Heart left ventricle (tissue), 16 donors: ENCODE measurements around the gene ARL15. TPM values are rescaled to one million over a fixed set of nuclear protein-coding genes. Genes with fewer than 3 reads are reported as not detected.
A peak's percentile ranks its signal among the peaks of the same experiment; 100 is the strongest.

Experiments used
- ATAC-seq, 4 donors: fragments of 200-7000 bp; cut with Tn5 transposase; one replicate each; pipeline ENCODE4 v1.9.1; 2020 to 2022; ENCODE audit warnings: moderate library complexity in 4 of 4, mild to moderate bottlenecking in 3 of 4, moderate number of reproducible peaks in 1 of 4
- DNase-seq, 5 donors: peaks; one replicate each; pipeline ENCODE4 v3.0.0-alpha.2; 2020
- H3K27ac ChIP-seq, 12 donors: fragments of 200-600 bp; sonication (generic) in 4 of 12; one replicate each; pipeline versions ENCODE4 v1.5.0 to v1.8.0; 2016 to 2022; ENCODE audit warnings: mild to moderate bottlenecking in 2 of 12
- H3K27me3 ChIP-seq, 9 donors: fragments of 200-600 bp; sonication (generic) in 2 of 9; one replicate each; pipeline versions ENCODE4 v1.5.1 to v1.8.0; 2016 to 2022; ENCODE audit warnings: mild to moderate bottlenecking in 3 of 9
- H3K36me3 ChIP-seq, 9 donors: fragments of 200-600 bp; sonication (generic) in 2 of 9; one replicate each; pipeline versions ENCODE4 v1.5.0 to v1.8.0; 2018 to 2022; ENCODE audit warnings: mild to moderate bottlenecking in 2 of 9
- H3K4me1 ChIP-seq, 12 donors: fragments of 200-600 bp; sonication (generic) in 4 of 12; one replicate each; pipeline versions ENCODE4 v1.5.0 to v1.8.0; 2016 to 2022; ENCODE audit warnings: mild to moderate bottlenecking in 3 of 12
- H3K4me3 ChIP-seq, 12 donors: fragments of 200-600 bp; sonication (generic) in 4 of 12; one replicate each; pipeline versions ENCODE4 v1.5.0 to v1.8.0; 2017 to 2022; ENCODE audit warnings: mild to moderate bottlenecking in 9 of 12, moderate library complexity in 4 of 12
- H3K9me3 ChIP-seq, 12 donors: fragments of 200-600 bp; sonication (generic) in 4 of 12; one replicate each; pipeline versions ENCODE4 v1.5.0 to v1.8.0; 2016 to 2022; ENCODE audit warnings: mild to moderate bottlenecking in 1 of 12
- CTCF ChIP-seq, 12 donors: fragments of 200-600 bp; sonication (generic) in 4 of 12; IDR thresholded peaks; one replicate each; pipeline versions ENCODE4 v1.5.0 to v1.8.0; 2018 to 2022; ENCODE audit warnings: antibody characterized with exemption in 12 of 12, mild to moderate bottlenecking in 5 of 12
- POLR2A ChIP-seq, 2 donors: fragments of 450-650 bp; IDR thresholded peaks; one replicate each; pipeline ENCODE4 v1.6.1; 2017; ENCODE audit warnings: antibody characterized with exemption in 2 of 2, mild to moderate bottlenecking in 2 of 2, moderate library complexity in 2 of 2
- WGBS, 4 donors: extraction: QIAGEN DNeasy Blood & Tissue Kit in 2 of 4; methylation state at CpG; one replicate each; pipeline versions ENCODE4 v1.1.5 to v1.1.7; 2013 to 2018; 5-methylcytosine and 5-hydroxymethylcytosine counted together
- intact Hi-C, 10 donors: fragments of 100-400 bp; cut with DNase I; formaldehyde crosslinking; loops; one replicate each; pipeline versions ENCODE4 v1.11.1 to v1.14.2; 2022
- polyA plus RNA-seq, 2 donors: library from polyadenylated mRNA; stranded (reverse); fragments of 200-250 nt; gene quantifications; one replicate each; pipeline ENCODE4 v1.2.3, GENCODE V29; 2013
- total RNA-seq, 9 donors: library from RNA; depleted of rRNA in 2 of 9; stranded (reverse); fragments of >200 nt in 2 of 9; fragmentation: NEBNext Ultra II Directional in 3 of 9; extraction: Animal tissue kit (Norgen Biotek cat#: 25700) in 3 of 9; gene quantifications; one replicate each; pipeline versions ENCODE4 v1.1.0 to v1.2.4, GENCODE V29; 2016 to 2023
- donor health status: ischemic (EF 13 %, LVEDD 7.1; RV severe dilation, severe dysfunction).
- donor health status: healthy with polysubstance abuse.
- donor health status: DM: no; HTN: yes; CAD: no.
- donor health status: DM: no; HTN: no; CAD: no.
- donor health status: ischemic (EF 25% LVEDD 6.9; RV normal size, moderate dysfunction).
- donor health status: ischemic (EF 25% LVEDD 5.7; RV mildly dilated, moderate dysfunction).
- donor health status: healthy.
- donor health status: DM: yes; HTN: yes; CAD: no.
- donor health status: ischemic (EF 35%, LVEDD 5.7; RV mildly dilated, moderate dysfunction).
- donor health status: nonischemic (EF 11% LVEDD 7.7; RV severe dilation, severe dysfunction).
- donor health status: DM: yes; HTN: yes; CAD: no.
- donor health status: PGD.
- donor health status: ischemic (EF 29% LVEDD 5.4; RV normal size, mild dysfunction).
- donor health status: nonischemic (EF 23%, LVEDD 6.1; RV moderate dilation, normal function).

The ARL15 gene
- total and polyA plus RNA-seq, 11 donors = 7.1 to 35.0 (median 23.2) TPM

- Histone ChIP-seq H3K27me3 (no peaks in the 10 kb centered on the region), H3K27ac (no peak overlapping the region), H3K9me3 (no peaks in the 10 kb centered on the region), H3K36me3 (no peaks in the 10 kb centered on the region), H3K4me3 (no peak overlapping the region), H3K4me1 (peaks cover 0 to 51% (median 23%) of the 10 kb centered on the region in 12 donors)
- DNase-seq (no peak), ATAC-seq (no peak)
- WGBS, 4 donors = 83 to 87% (median 85%) methylated on average over 6 of the region's 6 CpGs
- TF ChIP-seq CTCF (IDR thresholded peaks at IDR 0.05) (no peak), POLR2A (IDR thresholded peaks at IDR 0.05) (no peak)
- intact Hi-C loops = loop anchor here in 4 of 10 donors (5.0 to 10.0 kb wide), 5 partner anchors 45 to 607 kb away; partner anchors contain the start of gene ARL15 (in 2 of the 4)
Measured at GRCh38 chr5:54257366-54258118, 52.8 kb downstream of the ARL15 start.

DNA sequence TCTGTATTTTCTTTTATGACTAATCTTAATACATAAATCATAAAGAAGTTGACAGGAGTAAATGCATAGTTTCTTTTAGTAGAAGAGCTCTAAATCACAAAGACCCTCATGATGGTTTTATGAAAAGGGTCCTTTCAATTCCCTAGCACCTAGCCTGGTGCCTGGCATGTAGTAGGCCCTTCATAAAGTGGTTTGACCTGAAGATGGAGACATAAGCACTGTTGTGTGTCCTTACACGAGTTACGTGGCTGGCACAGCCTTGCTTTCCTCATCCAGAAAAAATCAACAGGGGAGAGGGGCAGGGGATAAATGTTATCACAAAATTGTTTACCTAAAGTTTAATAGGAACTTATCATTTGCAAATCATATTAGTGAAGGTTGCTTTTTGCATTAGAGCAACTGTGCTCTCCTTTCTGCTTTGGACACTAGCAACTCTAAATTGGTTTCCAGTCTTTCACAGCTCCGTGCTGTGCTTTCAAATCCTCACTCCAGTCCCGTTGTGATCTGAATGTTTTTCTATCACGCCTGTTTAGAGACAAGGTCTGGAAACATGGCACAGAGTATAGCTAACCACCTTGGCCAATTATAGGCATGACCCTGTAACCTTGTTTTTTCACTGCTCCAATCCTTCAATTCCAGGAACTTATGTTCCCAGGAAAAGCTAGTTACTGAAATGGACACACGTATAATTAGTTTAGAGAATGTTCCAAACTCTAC is 55.7 kb downstream of the ARL15 start:
- peaks cover 0 to 60% (median 25%) of the 10 kb centered on the region in 12 donors for H3K4me1 ChIP-seq
- peak in 2 of 5 donors; percentile 31 to 38 for DNase-seq
- TF ChIP-seq CTCF (IDR thresholded peaks at IDR 0.05) (peak in 11 of 12 donors; percentile 7 to 67 (median 50)), POLR2A (IDR thresholded peaks at IDR 0.05) (no peak)
- H3K27me3 ChIP-seq = no peaks in the 10 kb centered on the region
- peak overlapping the region; percentile 15 to 73 (median 42) for H3K27ac ChIP-seq
- intact Hi-C loops = loop anchor here in 9 of 10 donors (1.0 to 10.0 kb wide), 13 partner anchors 48 to 610 kb away; partner anchors contain the start of gene ARL15 (in 8 of the 9)
- peak; percentile 78 to 91 (median 88) for ATAC-seq
- no peaks in the 10 kb centered on the region for H3K9me3 ChIP-seq
- H3K36me3 ChIP-seq = no peaks in the 10 kb centered on the region
- H3K4me3 ChIP-seq = peak overlapping the region in 9 of 12 donors; percentile 17 to 38 (median 27)
- WGBS, 4 donors = 16 to 21% (median 18%) methylated on average over 6 of the region's 6 CpGs

DNA sequence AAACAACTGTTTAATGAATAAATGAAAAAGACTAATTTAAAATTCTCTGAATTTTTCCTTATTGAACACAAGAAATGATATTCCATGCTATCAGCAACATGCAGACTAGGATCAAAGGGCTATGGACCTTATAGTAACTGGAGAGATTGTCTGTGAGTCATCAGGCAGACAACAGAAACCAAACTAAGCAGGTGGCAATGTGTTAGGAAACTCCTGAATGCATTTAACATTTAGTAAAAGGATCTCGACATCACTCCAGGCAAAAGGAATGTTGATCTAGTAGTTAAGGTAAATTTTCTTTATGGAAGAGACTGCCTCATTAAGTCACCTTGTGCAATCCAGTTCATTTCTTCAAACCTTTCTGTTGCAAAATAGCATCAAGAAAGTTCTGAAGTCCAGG is 58.4 kb downstream of the ARL15 start:
- no peak for TF ChIP-seq POLR2A (IDR thresholded peaks at IDR 0.05)
- TF ChIP-seq CTCF (IDR thresholded peaks at IDR 0.05) = no peak
- 79 to 88% (median 87%) methylated on average over 1 of the region's 1 CpG for WGBS, 4 donors
- H3K27ac ChIP-seq = no peak overlapping the region

More for the DNA sequence above, 58.4 kb downstream of the ARL15 start:
- no peak for DNase-seq
- no peaks in the 10 kb centered on the region for H3K27me3 ChIP-seq
- no peak overlapping the region for H3K4me3 ChIP-seq
- no peaks in the 10 kb centered on the region for H3K36me3 ChIP-seq
- H3K9me3 ChIP-seq = no peaks in the 10 kb centered on the region
- intact Hi-C loops = loop anchor here in 8 of 10 donors (5.0 to 10.0 kb wide), 7 partner anchors 60 to 613 kb away; partner anchors contain the start of gene ARL15 (in 1 of the 8)
- ATAC-seq = no peak
- peaks cover 0 to 63% (median 34%) of the 10 kb centered on the region in 12 donors for H3K4me1 ChIP-seq
